Liver (tissue), 9 donors: ENCODE results near the gene ZNF101. TPM values are rescaled to one million over a fixed set of nuclear protein-coding genes. Genes with fewer than 3 reads are reported as not detected.

Experiments
- DNase-seq: peaks from one replicate; pipeline ENCODE4 v3.0.0-alpha.2; 2017; ENCODE audit warnings: low spot score
- H3K27ac ChIP-seq, 2 donors: one replicate each; pipeline ENCODE4 v1.7.0; 2013; ENCODE audit warnings: inconsistent platforms in 2 of 2, low read length in 2 of 2, control low read depth in 1 of 2, low read depth in 1 of 2, mild to moderate bottlenecking in 1 of 2
- H3K27me3 ChIP-seq, 4 donors: one replicate each; pipeline versions ENCODE4 v1.6.1 to v1.7.0; 2013; ENCODE audit warnings: low read length in 3 of 4, inconsistent platforms in 1 of 4, mild to moderate bottlenecking in 1 of 4, moderate library complexity in 1 of 4; ENCODE audit not compliant: control insufficient read depth in 4 of 4, insufficient read depth in 4 of 4
- H3K36me3 ChIP-seq, 4 donors: one replicate each; pipeline versions ENCODE4 v1.6.1 to v1.7.0; 2013; ENCODE audit warnings: low read length in 3 of 4, mild to moderate bottlenecking in 3 of 4, low read depth in 1 of 4, moderate library complexity in 1 of 4; ENCODE audit not compliant: control insufficient read depth in 4 of 4, insufficient read depth in 3 of 4
- H3K4me1 ChIP-seq, 4 donors: one replicate each; pipeline versions ENCODE4 v1.6.1 to v1.7.0; 2013; ENCODE audit warnings: low read length in 3 of 4, mild to moderate bottlenecking in 3 of 4, moderate library complexity in 1 of 4; ENCODE audit not compliant: control insufficient read depth in 4 of 4, insufficient read depth in 4 of 4
- H3K4me3 ChIP-seq, 3 donors: one replicate each; pipeline versions ENCODE4 v1.6.1 to v1.7.0; 2013; ENCODE audit warnings: low read length in 3 of 3, control low read depth in 1 of 3, low read depth in 1 of 3, mild to moderate bottlenecking in 1 of 3
- H3K9ac ChIP-seq, 2 donors: one replicate each; pipeline ENCODE4 v1.7.0; 2013; ENCODE audit warnings: low read length in 2 of 2, mild to moderate bottlenecking in 2 of 2, moderate library complexity in 2 of 2, control low read depth in 1 of 2, low read depth in 1 of 2
- H3K9me3 ChIP-seq, 4 donors: one replicate each; pipeline versions ENCODE4 v1.6.1 to v1.7.0; 2013; ENCODE audit warnings: low read length in 3 of 4; ENCODE audit not compliant: control insufficient read depth in 4 of 4
- EGR1 ChIP-seq, 2 donors: IDR thresholded peaks; 2 replicates each; pipeline ENCODE4 v1.6.1; 2016 to 2018; ENCODE audit warnings: antibody characterized with exemption in 2 of 2, low read depth in 2 of 2
- FOXA1 ChIP-seq: IDR thresholded peaks from 2 replicates; pipeline ENCODE4 v1.6.1; 2016; ENCODE audit warnings: antibody characterized with exemption
- GABPA ChIP-seq, 2 donors: IDR thresholded peaks in 1 of 2; conservative IDR thresholded peaks in 1 of 2; 2 replicates each; pipeline ENCODE4 v1.6.1; 2016; ENCODE audit warnings: antibody characterized with exemption in 2 of 2, mild to moderate bottlenecking in 1 of 2, moderate library complexity in 1 of 2
- HNF4A ChIP-seq, 2 donors: conservative IDR thresholded peaks; 2 replicates each; pipeline ENCODE4 v1.6.1; 2016; ENCODE audit warnings: antibody characterized with exemption in 2 of 2, mild to moderate bottlenecking in 2 of 2
- HNF4G ChIP-seq: IDR thresholded peaks from 2 replicates; pipeline ENCODE4 v1.6.1; 2016; ENCODE audit warnings: antibody characterized with exemption
- JUND ChIP-seq, 2 donors: IDR thresholded peaks; 2 replicates each; pipeline ENCODE4 v1.6.1; 2016; ENCODE audit warnings: antibody characterized with exemption in 2 of 2
- NR2F2 ChIP-seq: IDR thresholded peaks from 2 replicates; pipeline ENCODE4 v1.6.1; 2016; ENCODE audit warnings: antibody characterized with exemption
- RAD21 ChIP-seq, 2 donors: IDR thresholded peaks; 2 replicates each; pipeline ENCODE4 v1.6.1; 2016; ENCODE audit warnings: antibody characterized with exemption in 2 of 2, mild to moderate bottlenecking in 2 of 2
- RXRA ChIP-seq, 2 donors: IDR thresholded peaks; 2 replicates each; pipeline ENCODE4 v1.6.1; 2017 to 2018; ENCODE audit warnings: antibody characterized with exemption in 2 of 2, mild to moderate bottlenecking in 1 of 2
- SP1 ChIP-seq: IDR thresholded peaks from 2 replicates; pipeline ENCODE4 v1.6.1; 2018; ENCODE audit warnings: antibody characterized with exemption, mild to moderate bottlenecking
- TAF1 ChIP-seq: conservative IDR thresholded peaks from 2 replicates; pipeline ENCODE4 v1.6.1; 2016; ENCODE audit warnings: antibody characterized with exemption, mild to moderate bottlenecking
- YY1 ChIP-seq: IDR thresholded peaks from 2 replicates; pipeline ENCODE4 v1.6.1; 2016; ENCODE audit warnings: antibody characterized with exemption, mild to moderate bottlenecking
- WGBS: extraction: QIAGEN DNeasy Blood & Tissue Kit; methylation state at CpG from one replicate; pipeline ENCODE4 v1.1.7; 2013; 5-methylcytosine and 5-hydroxymethylcytosine counted together
- polyA plus RNA-seq, 2 donors: library from polyadenylated mRNA; stranded (reverse) in 1 of 2; unstranded in 1 of 2; fragments of 200-250 nt in 1 of 2; fragments of >200 nt in 1 of 2; fragmentation: Nextera tagmentation in 1 of 2; extraction: Ambion mirVana in 1 of 2; gene quantifications; one replicate each; pipeline versions ENCODE4 v1.2.1 to v1.2.3, GENCODE V29; 2013 to 2015
- total RNA-seq, 2 donors: library from RNA; depleted of rRNA; stranded (reverse); fragments of >200 nt; gene quantifications; one replicate each; pipeline ENCODE4 v1.2.3, GENCODE V29; 2014
- TF ChIP-seq, protein P1 (sequence below): IDR thresholded peaks from 2 replicates; pipeline ENCODE4 v1.6.1; 2016; ENCODE audit warnings: antibody characterized with exemption
- TF ChIP-seq, protein P2 (sequence below): fragments of 150-350 bp; IDR thresholded peaks from 2 replicates; pipeline ENCODE4 v1.5.1; 2017; ENCODE audit warnings: improper control_type of control experiment, low read depth, low read length; ENCODE audit not compliant: missing input control
- TF ChIP-seq, protein P3 (sequence below): IDR thresholded peaks from 2 replicates; pipeline ENCODE4 v1.6.1; 2016; ENCODE audit warnings: antibody characterized with exemption
- donor health status: healthy.
- donor health status: healthy.
- donor health status: healthy.
- donor health status: healthy.
- donor health status: healthy.

ZNF101 gene
- total and polyA plus RNA-seq, 4 donors = 1.5 to 6.9 (median 3.5) TPM

DNA sequence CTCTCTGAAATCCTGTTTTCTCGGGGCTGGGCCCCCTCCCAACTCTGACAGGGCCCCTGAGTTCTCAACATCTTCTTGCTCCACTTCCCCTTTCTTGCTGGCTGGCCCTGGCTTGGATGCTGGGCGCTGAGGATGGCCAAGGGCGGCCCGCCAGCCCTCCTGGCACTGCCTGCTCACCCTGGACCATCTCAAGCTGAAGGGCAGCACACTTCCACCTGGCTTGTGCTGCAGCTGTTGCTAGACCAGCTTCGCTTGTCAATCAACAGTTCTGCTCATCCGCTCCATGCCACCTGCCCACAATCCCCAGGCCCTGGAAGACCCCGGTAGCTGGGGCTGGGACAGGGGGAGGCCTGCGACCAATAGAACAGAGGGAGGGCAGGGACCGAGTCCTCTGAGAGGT lies 18.3 kb upstream of the ZNF101 start:
- H3K9ac ChIP-seq = no peak overlapping the region
- H3K36me3 ChIP-seq = peaks cover 25 to 89% (median 49%) of the 10 kb centered on the region in 4 donors
- no peaks in the 10 kb centered on the region for H3K4me1 ChIP-seq
- 96% methylated on average over 9 of the region's 9 CpGs for WGBS
- no peaks in the 10 kb centered on the region for H3K27me3 ChIP-seq
- TF ChIP-seq SP1 = no peak
- no peak for TF ChIP-seq EGR1 (IDR thresholded peaks at IDR 0.05; ENCODE audit: low read depth in 2 of 2)
- no peak for TF ChIP-seq JUND (IDR thresholded peaks at IDR 0.05)
- TF ChIP-seq, protein P1, sequence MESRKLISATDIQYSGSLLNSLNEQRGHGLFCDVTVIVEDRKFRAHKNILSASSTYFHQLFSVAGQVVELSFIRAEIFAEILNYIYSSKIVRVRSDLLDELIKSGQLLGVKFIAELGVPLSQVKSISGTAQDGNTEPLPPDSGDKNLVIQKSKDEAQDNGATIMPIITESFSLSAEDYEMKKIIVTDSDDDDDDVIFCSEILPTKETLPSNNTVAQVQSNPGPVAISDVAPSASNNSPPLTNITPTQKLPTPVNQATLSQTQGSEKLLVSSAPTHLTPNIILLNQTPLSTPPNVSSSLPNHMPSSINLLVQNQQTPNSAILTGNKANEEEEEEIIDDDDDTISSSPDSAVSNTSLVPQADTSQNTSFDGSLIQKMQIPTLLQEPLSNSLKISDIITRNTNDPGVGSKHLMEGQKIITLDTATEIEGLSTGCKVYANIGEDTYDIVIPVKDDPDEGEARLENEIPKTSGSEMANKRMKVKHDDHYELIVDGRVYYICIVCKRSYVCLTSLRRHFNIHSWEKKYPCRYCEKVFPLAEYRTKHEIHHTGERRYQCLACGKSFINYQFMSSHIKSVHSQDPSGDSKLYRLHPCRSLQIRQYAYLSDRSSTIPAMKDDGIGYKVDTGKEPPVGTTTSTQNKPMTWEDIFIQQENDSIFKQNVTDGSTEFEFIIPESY = no peak
- no peak for TF ChIP-seq RXRA (IDR thresholded peaks at IDR 0.05)
- no peak for TF ChIP-seq HNF4G
- TF ChIP-seq NR2F2 = no peak
- TF ChIP-seq, protein P2, sequence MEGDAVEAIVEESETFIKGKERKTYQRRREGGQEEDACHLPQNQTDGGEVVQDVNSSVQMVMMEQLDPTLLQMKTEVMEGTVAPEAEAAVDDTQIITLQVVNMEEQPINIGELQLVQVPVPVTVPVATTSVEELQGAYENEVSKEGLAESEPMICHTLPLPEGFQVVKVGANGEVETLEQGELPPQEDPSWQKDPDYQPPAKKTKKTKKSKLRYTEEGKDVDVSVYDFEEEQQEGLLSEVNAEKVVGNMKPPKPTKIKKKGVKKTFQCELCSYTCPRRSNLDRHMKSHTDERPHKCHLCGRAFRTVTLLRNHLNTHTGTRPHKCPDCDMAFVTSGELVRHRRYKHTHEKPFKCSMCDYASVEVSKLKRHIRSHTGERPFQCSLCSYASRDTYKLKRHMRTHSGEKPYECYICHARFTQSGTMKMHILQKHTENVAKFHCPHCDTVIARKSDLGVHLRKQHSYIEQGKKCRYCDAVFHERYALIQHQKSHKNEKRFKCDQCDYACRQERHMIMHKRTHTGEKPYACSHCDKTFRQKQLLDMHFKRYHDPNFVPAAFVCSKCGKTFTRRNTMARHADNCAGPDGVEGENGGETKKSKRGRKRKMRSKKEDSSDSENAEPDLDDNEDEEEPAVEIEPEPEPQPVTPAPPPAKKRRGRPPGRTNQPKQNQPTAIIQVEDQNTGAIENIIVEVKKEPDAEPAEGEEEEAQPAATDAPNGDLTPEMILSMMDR = no peak
- TF ChIP-seq, protein P3, sequence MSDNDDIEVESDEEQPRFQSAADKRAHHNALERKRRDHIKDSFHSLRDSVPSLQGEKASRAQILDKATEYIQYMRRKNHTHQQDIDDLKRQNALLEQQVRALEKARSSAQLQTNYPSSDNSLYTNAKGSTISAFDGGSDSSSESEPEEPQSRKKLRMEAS = no peak
- no peak for TF ChIP-seq YY1
- no peak for TF ChIP-seq FOXA1
- no peak for DNase-seq
- H3K9me3 ChIP-seq = no peaks in the 10 kb centered on the region
- no peak overlapping the region for H3K27ac ChIP-seq
- H3K4me3 ChIP-seq = no peak overlapping the region

DNA sequence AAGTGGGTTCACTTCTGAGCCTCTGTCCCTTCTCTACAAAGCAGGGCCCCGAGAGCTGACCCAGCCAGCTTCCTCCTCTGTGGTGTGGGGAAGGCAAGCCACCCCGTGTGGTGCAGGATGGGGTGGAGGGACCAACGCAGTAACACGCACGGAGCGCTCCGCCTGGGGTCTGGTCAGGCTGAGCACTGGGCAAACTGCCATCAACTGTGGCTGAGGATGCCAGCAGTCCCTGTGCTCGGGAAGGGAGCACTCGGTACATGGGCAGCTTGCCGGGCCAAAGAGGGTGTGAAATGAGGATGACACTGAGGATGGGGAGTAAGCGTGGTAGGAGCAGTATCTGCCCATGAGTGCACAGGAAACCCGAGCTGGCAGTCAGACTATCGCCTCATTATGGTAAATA lies 17.6 kb upstream of the ZNF101 start:
- Histone ChIP-seq H3K9me3 (no peaks in the 10 kb centered on the region), H3K27me3 (no peaks in the 10 kb centered on the region), H3K36me3 (peaks cover 29 to 89% (median 48%) of the 10 kb centered on the region in 4 donors), H3K27ac (no peak overlapping the region), H3K4me3 (no peak overlapping the region), H3K4me1 (no peaks in the 10 kb centered on the region), H3K9ac (no peak overlapping the region)
- TF ChIP-seq YY1 (no peak), SP1 (no peak), TAF1 (no peak), GABPA (IDR thresholded peaks at IDR 0.05 in 1 of 2, conservative IDR thresholded peaks at IDR 0.05 in 1 of 2) (no peak), NR2F2 (no peak), FOXA1 (no peak), HNF4G (no peak), RAD21 (IDR thresholded peaks at IDR 0.05) (no peak), HNF4A (conservative IDR thresholded peaks at IDR 0.05) (no peak)
- TF ChIP-seq, protein P3 = no peak
- 84% methylated on average over 13 of the region's 13 CpGs for WGBS
- DNase-seq = no peak
